K562 (cell line): ENCODE measurements around the gene SAP25. TPM values are rescaled to one million over a fixed set of nuclear protein-coding genes. Genes with fewer than 3 reads are reported as not detected.

Experiments
- BRD4 ChIP-seq: fragments of 200-600 bp; sonication (generic); IDR thresholded peaks from 2 replicates; pipeline ENCODE4 v1.6.1; 2017; ENCODE audit warnings: inconsistent platforms
- BRD9 ChIP-seq: fragments of 450-650 bp; IDR thresholded peaks from 2 replicates; pipeline ENCODE4 v1.6.1; 2018; ENCODE audit warnings: low read depth; ENCODE audit not compliant: partially characterized antibody
- CREB3 ChIP-seq: fragments of 450-650 bp; conservative IDR thresholded peaks from 2 replicates; pipeline ENCODE4 v1.6.1; 2016; ENCODE audit warnings: missing genetic modification characterization, low read depth, mild to moderate bottlenecking, missing compliant biosample characterization, moderate library complexity
- CREB3L1 ChIP-seq: fragments of 450-650 bp; IDR thresholded peaks from 2 replicates; pipeline ENCODE4 v1.6.1; 2014; ENCODE audit warnings: low read depth, mild to moderate bottlenecking, moderate library complexity, borderline replicate concordance
- ERF ChIP-seq: fragments of 450-650 bp; formaldehyde crosslinking; IDR thresholded peaks from 2 replicates; pipeline ENCODE4 v1.4.0; 2020; ENCODE audit warnings: mild to moderate bottlenecking, mixed read lengths
- ETS1 ChIP-seq: conservative IDR thresholded peaks from 2 replicates; pipeline ENCODE4 v1.6.1; 2011; ENCODE audit warnings: low read depth, mild to moderate bottlenecking, low read length; ENCODE audit not compliant: control insufficient read depth
- EZH2 ChIP-seq: IDR thresholded peaks from 2 replicates; pipeline ENCODE4 v1.6.1; 2012; ENCODE audit warnings: low read depth, mild to moderate bottlenecking, inconsistent platforms, low read length, borderline replicate concordance
- FOXK2 ChIP-seq, 2 experiments: fragments of 450-650 bp; IDR thresholded peaks in 1 of 2; conservative IDR thresholded peaks in 1 of 2; 2 replicates each; pipeline ENCODE4 v1.6.1; 2016; ENCODE audit warnings: low read depth in 2 of 2, mild to moderate bottlenecking in 1 of 2
- FUS ChIP-seq: fragments of 200-400 bp; formaldehyde crosslinking; optimal IDR thresholded peaks from 2 replicates; pipeline ENCODE3; 2017; ENCODE audit warnings: low read depth, low read length
- HIVEP1 ChIP-seq: fragments of 250-450 bp; sonication (Bioruptor Pico); IDR thresholded peaks from 2 replicates; pipeline ENCODE4 v1.4.0; 2020; ENCODE audit warnings: mild to moderate bottlenecking
- MEIS2 ChIP-seq: fragments of 450-650 bp; IDR thresholded peaks from 2 replicates; pipeline ENCODE4 v1.6.1; 2014; ENCODE audit warnings: mild to moderate bottlenecking; ENCODE audit not compliant: partially characterized antibody
- MTA3 ChIP-seq: fragments of 450-650 bp; formaldehyde crosslinking; IDR thresholded peaks from 2 replicates; pipeline ENCODE4 v1.6.1; 2017; ENCODE audit warnings: mild to moderate bottlenecking, borderline replicate concordance
- NCOA2 ChIP-seq, 2 experiments: fragments of 450-650 bp; IDR thresholded peaks; 2 replicates each; pipeline ENCODE4 v1.6.1; 2018; ENCODE audit warnings: mild to moderate bottlenecking in 2 of 2, moderate library complexity in 1 of 2; ENCODE audit not compliant: partially characterized antibody in 2 of 2
- NEUROD1 ChIP-seq: fragments of 150-350 bp; IDR thresholded peaks from 2 replicates; pipeline ENCODE4 v1.6.1; 2014; ENCODE audit warnings: borderline replicate concordance, low read length, low read depth; ENCODE audit not compliant: partially characterized antibody
- SNRNP70 ChIP-seq: fragments of 200-400 bp; formaldehyde crosslinking; optimal IDR thresholded peaks from 2 replicates; pipeline ENCODE3; 2017; ENCODE audit warnings: low read depth, low read length
- TAF9B ChIP-seq: fragments of 450-650 bp; IDR thresholded peaks from 2 replicates; pipeline ENCODE4 v1.6.1; 2018; ENCODE audit warnings: mild to moderate bottlenecking; ENCODE audit not compliant: partially characterized antibody
- WHSC1 ChIP-seq: IDR thresholded peaks from one replicate; pipeline ENCODE4 v1.6.1; 2012; ENCODE audit warnings: low read length, control low read depth, inconsistent platforms
- ZNF609 ChIP-seq: sonication (generic); formaldehyde crosslinking; IDR thresholded peaks from 2 replicates; pipeline ENCODE4 v1.8.1; 2023; ENCODE audit warnings: missing genetic modification reagents, mild to moderate bottlenecking, borderline replicate concordance
- polyA plus RNA-seq, 8 experiments: library from polyadenylated mRNA; depleted of rRNA in 4 of 8; stranded (reverse) in 5 of 8; unstranded in 3 of 8; fragments of >200 nt; fragmentation: Nextera tagmentation in 2 of 8; fragmentation: Illumina TruSeq in 1 of 8; extraction: Ambion mirVana in 2 of 8; extraction: Trizol in 1 of 8; gene quantifications; 2 replicates each; pipeline versions ENCODE4 v1.2.1 to v1.2.3, GENCODE V29; 2011 to 2014; ENCODE audit warnings: inconsistent platforms in 1 of 8, missing spikeins in 1 of 8
- total RNA-seq, 7 experiments: library from RNA; depleted of rRNA in 6 of 7; stranded (reverse); fragments of >200 nt in 6 of 7; fragmentation: Illumina TruSeq in 2 of 7; extraction: Trizol in 2 of 7; gene quantifications; 2 replicates each; pipeline versions ENCODE4 v1.2.1 to v1.2.3, GENCODE V29; 2011 to 2021; ENCODE audit warnings: low replicate concordance in 1 of 7

Gene SAP25
- total and polyA plus RNA-seq, 9 of the 15 experiments (the other 6 are each of a cell fraction or from before 2014, with no cell fraction given), result 0.13 to 5.3 (median 0.78) TPM; not detected in 1

GRCh38 chr7:100611983-100612729, 38.5 kb upstream of the SAP25 start, which contains the start of gene MOSPD3 (continued):
- TF ChIP-seq HIVEP1 (CRISPR knock-in tag) (no peak), WHSC1 (no peak), ERF (0 out of 2 replicates have a peak, but pooled peaks have one; percentile 16), FOXK2 (conservative IDR thresholded peaks at IDR 0.05 in 1 of 2, IDR thresholded peaks at IDR 0.05 in 1 of 2; ENCODE audit: low read depth in 2 of 2) (peak; percentile 92 to 93), BRD4 (no peak), EZH2 (no peak), FUS (no peak), MTA3 (peak; percentile 86; the same call in 1 of the 2 replicates), NEUROD1 (peak; percentile 20), SNRNP70 (no peak), CREB3L1 (peak; percentile 66; the same call in 1 of the 2 replicates), CREB3 (tag) (no peak), TAF9B (no peak), ETS1 (peak; percentile 18; the same call in 1 of the 2 replicates), MEIS2 (peak; percentile 77), BRD9 (no peak), ZNF609 (CRISPR knock-in tag) (peak; percentile 57; the same call in 1 of the 2 replicates), NCOA2 (IDR thresholded peaks at IDR 0.05; ENCODE audit: partially characterized antibody in 2 of 2) (no peak)
